Measurements from ENCODE around the gene PRKCH.

GRCh38 chr14:61569308-61569707, 247.9 kb downstream of the PRKCH start:
- TF ChIP-seq EZH2phosphoT487 (IDR thresholded peaks at IDR 0.05; ENCODE audit: insufficient read depth, low read depth) (no peak), EZH2 (IDR thresholded peaks at IDR 0.05; ENCODE audit: insufficient read depth, poor library complexity, severe bottlenecking) (no peak)

All from GM23248 (cell line).